Endothelial cell of umbilical vein (primary cell): ENCODE results near the gene MRTFA. TPM values are rescaled to one million over a fixed set of nuclear protein-coding genes. Genes with fewer than 3 reads are reported as not detected.

Experiments used
- BruUV-seq: library from RNA; stranded (reverse); fragments of 400-500 nt; replicated peaks from 2 replicates; lab custom pipeline; 2021; lab: Mats Ljungman, UMichigan
- CTCF ChIA-PET: fragments of 300-600, 350-600 bp; sonication (Branson Sonifier 250); formaldehyde crosslinking; loops from one replicate; lab custom pipeline; 2021; ENCODE audit warnings: antibody characterized with exemption, inconsistent platforms; lab: Charles Lee
- POLR2A ChIA-PET: fragments of 300-600, 350-600 bp; sonication (Branson Sonifier 250); formaldehyde crosslinking; loops from one replicate; lab custom pipeline; 2021; ENCODE audit warnings: antibody characterized with exemption, inconsistent platforms; lab: Charles Lee
- DNase-seq: peaks from one replicate; pipeline ENCODE4 v3.0.0-alpha.2; 2011; ENCODE audit warnings: low read depth, low spot score
- FAIRE-seq: peaks from 2 replicates; lab custom pipeline; 2011; peaks lifted over from hg19 to GRCh38; lab: Jason Lieb, UNC
- H2AFZ ChIP-seq: 2 replicates; pipeline ENCODE4 v1.6.0; 2012; ENCODE audit warnings: low read depth, low read length, control low read depth, inconsistent platforms
- H3K27ac ChIP-seq: 2 replicates; pipeline ENCODE4 v1.5.1; 2011; ENCODE audit warnings: low read depth, mild to moderate bottlenecking, control low read depth, low read length, moderate library complexity; ENCODE audit not compliant: insufficient read depth
- H3K27me3 ChIP-seq, 2 experiments: 2 replicates each; pipeline versions ENCODE4 v1.6.0 to v1.6.1; 2011; ENCODE audit warnings: low read length in 2 of 2, mixed read lengths in 1 of 2; ENCODE audit not compliant: control insufficient read depth in 2 of 2, insufficient read depth in 2 of 2
- H3K36me3 ChIP-seq, 2 experiments: 2 replicates in 1 of 2; 3 replicates in 1 of 2; pipeline ENCODE4 v1.5.1; 2011; ENCODE audit warnings: low read length in 2 of 2, mild to moderate bottlenecking in 1 of 2, moderate library complexity in 1 of 2; ENCODE audit not compliant: control insufficient read depth in 2 of 2, insufficient read depth in 2 of 2; ENCODE audit errors: extremely low read depth in 1 of 2
- H3K4me1 ChIP-seq: 3 replicates; pipeline ENCODE4 v1.5.1; 2011; ENCODE audit warnings: mild to moderate bottlenecking, low read length; ENCODE audit not compliant: control insufficient read depth, insufficient read depth; ENCODE audit errors: extremely low read depth
- H3K4me2 ChIP-seq: 2 replicates; pipeline ENCODE4 v1.6.1; 2011; ENCODE audit warnings: low read length, control low read depth, mixed read lengths; ENCODE audit not compliant: insufficient read depth
- H3K4me3 ChIP-seq, 3 experiments: fragments of 200-600 bp in 1 of 3; sonication (generic), shearing (Covaris generic) in 1 of 3; replicated peaks in 1 of 3; 2 replicates each; pipeline ENCODE4 v1.5.1; 2011 to 2016; ENCODE audit warnings: control low read depth in 3 of 3, low read length in 3 of 3, mild to moderate bottlenecking in 2 of 3, inconsistent platforms in 1 of 3, low read depth in 1 of 3, moderate library complexity in 1 of 3; ENCODE audit not compliant: insufficient read depth in 1 of 3
- H3K79me2 ChIP-seq: 2 replicates; pipeline ENCODE4 v1.6.0; 2012; ENCODE audit warnings: low read length, inconsistent platforms; ENCODE audit not compliant: control insufficient read depth, insufficient read depth
- H3K9ac ChIP-seq: replicated peaks from 2 replicates; pipeline ENCODE3; 2011; ENCODE audit warnings: low read length, control low read depth; ENCODE audit not compliant: insufficient read depth; ENCODE audit errors: extremely low read depth
- H3K9me1 ChIP-seq: replicated peaks from 3 replicates; pipeline ENCODE4 v1.6.0; 2011; ENCODE audit warnings: mild to moderate bottlenecking, low read length; ENCODE audit not compliant: control insufficient read depth, insufficient read depth; ENCODE audit errors: extremely low read depth
- H3K9me3 ChIP-seq: replicated peaks from 2 replicates; pipeline ENCODE4 v1.5.1; 2012; ENCODE audit warnings: low read length, inconsistent platforms; ENCODE audit not compliant: control insufficient read depth, insufficient read depth
- H4K20me1 ChIP-seq: replicated peaks from 2 replicates; pipeline ENCODE3; 2011; ENCODE audit warnings: mild to moderate bottlenecking, low read length; ENCODE audit not compliant: control insufficient read depth, insufficient read depth; ENCODE audit errors: extremely low read depth
- EZH2 ChIP-seq: IDR thresholded peaks from 2 replicates; pipeline ENCODE4 v1.6.1; 2012; ENCODE audit warnings: borderline replicate concordance, low read depth, mild to moderate bottlenecking, moderate library complexity, low read length, inconsistent platforms; ENCODE audit not compliant: severe bottlenecking
- FOS ChIP-seq: IDR thresholded peaks from 2 replicates; pipeline ENCODE4 v1.6.1; 2011; ENCODE audit warnings: mild to moderate bottlenecking, low read length, moderate library complexity, borderline replicate concordance; ENCODE audit not compliant: insufficient read depth
- GATA2 ChIP-seq: IDR thresholded peaks from 2 replicates; pipeline ENCODE4 v1.7.0; 2011; ENCODE audit warnings: low read depth, mild to moderate bottlenecking, moderate library complexity, mixed read lengths, low read length; ENCODE audit not compliant: insufficient read length, insufficient read depth
- JUN ChIP-seq: IDR thresholded peaks from 2 replicates; pipeline ENCODE4 v1.6.1; 2011; ENCODE audit warnings: borderline replicate concordance, low read depth; ENCODE audit not compliant: insufficient read length, insufficient read depth
- MYC ChIP-seq: IDR thresholded peaks from one replicate; pipeline ENCODE4 v1.6.1; 2011; ENCODE audit warnings: mild to moderate bottlenecking, low read depth, low read length
- POLR2A ChIP-seq: IDR thresholded peaks from 2 replicates; pipeline ENCODE4 v1.6.1; 2012; ENCODE audit warnings: low read depth, mild to moderate bottlenecking, control low read depth, low read length
- POLR2AphosphoS5 ChIP-seq: IDR thresholded peaks from 2 replicates; pipeline ENCODE4 v1.6.1; 2012; ENCODE audit warnings: low read depth, mild to moderate bottlenecking, control low read depth, low read length, moderate library complexity; ENCODE audit not compliant: insufficient read depth
- dilution Hi-C: fragments of 300-500 bp; cut with MboI; formaldehyde crosslinking; loops from one replicate; pipeline ENCODE4 v1.15.0; 2019; ENCODE audit warnings: low sequenced_read_pairs; ENCODE audit not compliant: extremely low pct_ligation_motif_present
- intact Hi-C: fragments of 100-400 bp; cut with micrococcal nuclease; formaldehyde crosslinking; loops from one replicate; pipeline ENCODE4 v1.10.0; 2022
- polyA plus RNA-seq, 4 experiments: library from polyadenylated mRNA; depleted of rRNA in 3 of 4; stranded (reverse) in 3 of 4; unstranded in 1 of 4; fragments of >200 nt; gene quantifications; 2 replicates each; pipeline versions ENCODE4 v1.2.1 to v1.2.3, GENCODE V29; 2011 to 2012; ENCODE audit warnings: missing spikeins in 1 of 4
- total RNA-seq: library from RNA; stranded (reverse); gene quantifications from 2 replicates; pipeline ENCODE4 v1.2.3, GENCODE V29; 2021
- TF ChIP-seq, protein P1 (sequence below), 2 donors: IDR thresholded peaks; 1 replicate in 1 of 2; 2 replicates in 1 of 2; pipeline ENCODE4 v1.5.1; 2011; ENCODE audit warnings: low read length in 2 of 2, mild to moderate bottlenecking in 2 of 2, moderate library complexity in 2 of 2, control low read depth in 1 of 2, inconsistent platforms in 1 of 2, low read depth in 1 of 2; ENCODE audit not compliant: insufficient read depth in 1 of 2; ENCODE audit errors: extremely low read depth in 1 of 2
- TF ChIP-seq, protein P2 (sequence below): IDR thresholded peaks from 2 replicates; pipeline ENCODE4 v1.6.1; 2011; ENCODE audit not compliant: insufficient read depth, insufficient read length

The MRTFA gene
- total and polyA plus RNA-seq, 2 donors (not counting 3 experiments of a cell fraction or from before 2014, with no cell fraction given): 13.6 to 44.1 TPM

DNA sequence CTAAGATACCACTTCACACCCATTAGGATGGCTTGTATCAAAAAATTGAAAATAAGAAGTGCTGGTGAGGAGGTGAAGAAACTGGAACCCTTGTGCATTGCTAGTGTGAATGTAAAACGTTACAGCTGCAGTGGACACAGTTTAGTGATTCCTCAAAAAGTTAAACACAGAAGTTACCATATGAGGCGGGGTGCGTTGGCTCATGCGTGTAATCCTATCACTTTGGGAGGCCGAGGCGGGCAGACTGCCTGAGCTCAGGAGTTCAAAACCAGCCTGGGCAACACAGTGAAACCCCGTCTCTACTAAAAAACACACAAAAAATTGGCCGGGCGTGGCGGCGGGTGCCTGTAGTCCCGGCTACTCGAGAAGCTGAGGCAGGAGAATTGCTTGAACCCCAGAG lies 222.6 kb downstream of the MRTFA start:
- Histone ChIP-seq H3K4me3 (no peak overlapping the region), H3K4me1 (no peaks in the 10 kb centered on the region), H3K9me3 (no peaks in the 10 kb centered on the region), H3K27me3 (no peaks in the 10 kb centered on the region), H3K79me2 (no peaks in the 10 kb centered on the region), H3K27ac (no peak overlapping the region), H3K9me1 (no peaks in the 10 kb centered on the region), H4K20me1 (no peaks in the 10 kb centered on the region), H3K9ac (no peak overlapping the region), H3K36me3 (peaks cover 0 to 40% of the 10 kb centered on the region in 2 experiments), H2AFZ (no peak overlapping the region), H3K4me2 (no peak overlapping the region)
- dilution Hi-C loops: no loop called here
- no TSS peak for BruUV-seq
- ChIA-PET POLR2A (no interaction called here), CTCF (interaction anchor here (0.6 kb wide), 1 partner anchor 211 kb away, joined by 3 read pairs; no protein-coding TSS in a partner anchor)
- DNase-seq (no peak), FAIRE-seq (no peak)
- intact Hi-C loops: no loop called here
- no peak for TF ChIP-seq FOS
- TF ChIP-seq JUN: no peak
- TF ChIP-seq MYC: no peak
- TF ChIP-seq, protein P1, sequence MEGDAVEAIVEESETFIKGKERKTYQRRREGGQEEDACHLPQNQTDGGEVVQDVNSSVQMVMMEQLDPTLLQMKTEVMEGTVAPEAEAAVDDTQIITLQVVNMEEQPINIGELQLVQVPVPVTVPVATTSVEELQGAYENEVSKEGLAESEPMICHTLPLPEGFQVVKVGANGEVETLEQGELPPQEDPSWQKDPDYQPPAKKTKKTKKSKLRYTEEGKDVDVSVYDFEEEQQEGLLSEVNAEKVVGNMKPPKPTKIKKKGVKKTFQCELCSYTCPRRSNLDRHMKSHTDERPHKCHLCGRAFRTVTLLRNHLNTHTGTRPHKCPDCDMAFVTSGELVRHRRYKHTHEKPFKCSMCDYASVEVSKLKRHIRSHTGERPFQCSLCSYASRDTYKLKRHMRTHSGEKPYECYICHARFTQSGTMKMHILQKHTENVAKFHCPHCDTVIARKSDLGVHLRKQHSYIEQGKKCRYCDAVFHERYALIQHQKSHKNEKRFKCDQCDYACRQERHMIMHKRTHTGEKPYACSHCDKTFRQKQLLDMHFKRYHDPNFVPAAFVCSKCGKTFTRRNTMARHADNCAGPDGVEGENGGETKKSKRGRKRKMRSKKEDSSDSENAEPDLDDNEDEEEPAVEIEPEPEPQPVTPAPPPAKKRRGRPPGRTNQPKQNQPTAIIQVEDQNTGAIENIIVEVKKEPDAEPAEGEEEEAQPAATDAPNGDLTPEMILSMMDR (IDR thresholded peaks at IDR 0.05; ENCODE audit: extremely low read depth in 1 of 2, insufficient read depth in 1 of 2, low read depth in 1 of 2, low read length in 2 of 2): no peak
- no peak for TF ChIP-seq POLR2AphosphoS5
- no peak for TF ChIP-seq GATA2
- TF ChIP-seq POLR2A: no peak
- TF ChIP-seq EZH2: no peak
- TF ChIP-seq, protein P2, sequence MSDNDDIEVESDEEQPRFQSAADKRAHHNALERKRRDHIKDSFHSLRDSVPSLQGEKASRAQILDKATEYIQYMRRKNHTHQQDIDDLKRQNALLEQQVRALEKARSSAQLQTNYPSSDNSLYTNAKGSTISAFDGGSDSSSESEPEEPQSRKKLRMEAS: no peak
